K562 (cell line): ENCODE data around the gene GALNT5. TPM values are rescaled to one million over a fixed set of nuclear protein-coding genes. Genes with fewer than 3 reads are reported as not detected.

Experiments
- ATAC-seq: fragments of 200-7000 bp; cut with Tn5 transposase; 3 replicates; pipeline ENCODE4 v1.9.1; 2020; ENCODE audit warnings: moderate library complexity
- BruUV-seq: library from RNA; stranded (reverse); fragments of 400-500 nt; replicated peaks from 2 replicates; lab custom pipeline; 2021; lab: Mats Ljungman, UMichigan
- CTCF ChIA-PET: fragments of 300-600 bp; formaldehyde crosslinking; extraction: SDS; loops from one replicate; lab custom pipeline; 2021; ENCODE audit warnings: low intra/inter-chr PET ratio; lab: Yijun Ruan, JAX
- POLR2A ChIA-PET: fragments of 300-600, 350-650 bp; sonication (Branson Sonifier 250); formaldehyde crosslinking; extraction: SDS; loops from one replicate; lab custom pipeline; 2021; ENCODE audit warnings: antibody characterized with exemption, inconsistent platforms; lab: Yijun Ruan, JAX
- DNase-seq, 4 experiments: peaks; one replicate each; pipeline versions ENCODE4 v3.0.0 to v3.0.0-alpha.2; 2011 to 2018; ENCODE audit warnings: low spot score in 3 of 4, mixed read lengths in 3 of 4; ENCODE audit errors: extremely low read depth in 1 of 4
- FAIRE-seq: peaks from 2 replicates; lab custom pipeline; 2011; peaks lifted over from hg19 to GRCh38; lab: Jason Lieb, UNC
- H2AFZ ChIP-seq: 2 replicates; pipeline ENCODE4 v1.6.0; 2011; ENCODE audit warnings: low read depth, low read length, control low read depth, inconsistent platforms
- H3K27ac ChIP-seq: fragments of 200-600 bp; 3 replicates; pipeline ENCODE4 v1.8.0; 2011; ENCODE audit warnings: low read depth, mild to moderate bottlenecking, control low read depth, inconsistent platforms, low read length, moderate library complexity, mixed read lengths; ENCODE audit errors: extremely low read depth
- H3K27me3 ChIP-seq, 2 experiments: fragments of 300-600 bp in 1 of 2; 2 replicates in 1 of 2; 3 replicates in 1 of 2; pipeline versions ENCODE4 v1.6.0 to v1.8.0; 2011; ENCODE audit warnings: inconsistent platforms in 2 of 2, low read length in 2 of 2, mild to moderate bottlenecking in 1 of 2, mixed read lengths in 1 of 2, moderate library complexity in 1 of 2; ENCODE audit not compliant: control insufficient read depth in 2 of 2, insufficient read depth in 2 of 2
- H3K36me3 ChIP-seq: fragments of 300-600 bp; 3 replicates; pipeline ENCODE4 v1.8.0; 2011; ENCODE audit warnings: mild to moderate bottlenecking, low read length, inconsistent platforms; ENCODE audit not compliant: control insufficient read depth, insufficient read depth
- H3K4me1 ChIP-seq, 2 experiments: fragments of 200-600 bp in 1 of 2; replicated peaks in 1 of 2; 2 replicates in 1 of 2; 3 replicates in 1 of 2; pipeline versions ENCODE4 v1.5.1 to v1.8.0; 2011; ENCODE audit warnings: inconsistent platforms in 2 of 2, low read length in 2 of 2, mild to moderate bottlenecking in 1 of 2, mixed read lengths in 1 of 2, moderate library complexity in 1 of 2; ENCODE audit not compliant: control insufficient read depth in 2 of 2, insufficient read depth in 2 of 2
- H3K4me2 ChIP-seq: 2 replicates; pipeline ENCODE4 v1.6.1; 2011; ENCODE audit warnings: low read length, control low read depth, inconsistent platforms, mixed read lengths; ENCODE audit not compliant: insufficient read depth
- H3K4me3 ChIP-seq: fragments of 200-600 bp; sonication (generic), shearing (Covaris generic); 2 replicates; pipeline ENCODE4 v1.5.1; 2016; ENCODE audit warnings: control low read depth, inconsistent platforms
- H3K79me2 ChIP-seq: fragments of 200-600 bp; 3 replicates; pipeline ENCODE4 v1.8.0; 2011; ENCODE audit warnings: low read length, inconsistent platforms; ENCODE audit not compliant: control insufficient read depth, insufficient read depth
- H3K9ac ChIP-seq, 2 experiments: 2 replicates each; pipeline versions ENCODE4 v1.6.0 to v1.6.1; 2011; ENCODE audit warnings: low read depth in 2 of 2, low read length in 2 of 2, control low read depth in 1 of 2, inconsistent platforms in 1 of 2, mild to moderate bottlenecking in 1 of 2, mixed read lengths in 1 of 2; ENCODE audit not compliant: insufficient read depth in 1 of 2
- H3K9me1 ChIP-seq: one replicate; pipeline ENCODE4 v1.6.0; 2011; ENCODE audit warnings: inconsistent platforms, mild to moderate bottlenecking, low read length, moderate library complexity; ENCODE audit not compliant: control insufficient read depth, insufficient read depth
- H3K9me3 ChIP-seq: replicated peaks from 2 replicates; pipeline ENCODE4 v1.5.1; 2011; ENCODE audit warnings: low read depth, low read length, inconsistent platforms; ENCODE audit not compliant: control insufficient read depth, insufficient read depth
- H4K20me1 ChIP-seq: replicated peaks from 2 replicates; pipeline ENCODE4 v1.6.1; 2011; ENCODE audit warnings: low read length, inconsistent platforms, mixed read lengths; ENCODE audit not compliant: control insufficient read depth, insufficient read depth
- GABPB1 ChIP-seq: sonication (generic); formaldehyde crosslinking; IDR thresholded peaks from 2 replicates; pipeline ENCODE4 v1.8.0; 2022; ENCODE audit warnings: mild to moderate bottlenecking, missing genetic modification reagents
- KLF16 ChIP-seq: IDR thresholded peaks from 2 replicates; pipeline ENCODE4 v1.6.1; 2016; ENCODE audit warnings: antibody characterized with exemption
- RAD21 ChIP-seq, 2 experiments: fragments of 250-450 bp in 1 of 2; fragments of 450-650 bp in 1 of 2; sonication (Bioruptor Pico) in 1 of 2; formaldehyde crosslinking in 1 of 2; IDR thresholded peaks in 1 of 2; conservative IDR thresholded peaks in 1 of 2; 2 replicates each; pipeline versions ENCODE4 v1.4.0 to v1.8.0; 2020 to 2022; ENCODE audit warnings: mild to moderate bottlenecking in 2 of 2, moderate library complexity in 1 of 2
- SRF ChIP-seq, 2 experiments: fragments of 250-450, 450-650 bp in 1 of 2; sonication (Bioruptor Pico) in 1 of 2; sonication (generic) in 1 of 2; formaldehyde crosslinking; IDR thresholded peaks; 2 replicates each; pipeline versions ENCODE4 v1.5.0 to v1.5.1; 2020 to 2022; ENCODE audit warnings: mild to moderate bottlenecking in 1 of 2, missing genetic modification reagents in 1 of 2
- WGBS: fragments of 100-300 bp; shearing (Covaris generic); methylation state at CpG from one replicate; pipeline ENCODE4 v1.1.6; 2016; ENCODE audit warnings: low coverage, mixed read lengths; ENCODE audit not compliant: insufficient coverage; ENCODE audit errors: missing lambda C conversion rate; 5-methylcytosine and 5-hydroxymethylcytosine counted together
- in situ Hi-C: fragments of 300-500 bp; cut with MboI; formaldehyde crosslinking; loops from 4 replicates; pipeline ENCODE4 v1.15.0; 2018; ENCODE audit warnings: inconsistent platforms, mixed read lengths
- intact Hi-C: fragments of 100-400 bp; cut with micrococcal nuclease; formaldehyde crosslinking; loops from 2 replicates; pipeline ENCODE4 v1.14.2; 2022
- polyA plus RNA-seq, 8 experiments: library from polyadenylated mRNA; depleted of rRNA in 4 of 8; stranded (reverse) in 5 of 8; unstranded in 3 of 8; fragments of >200 nt; fragmentation: Nextera tagmentation in 2 of 8; fragmentation: Illumina TruSeq in 1 of 8; extraction: Ambion mirVana in 2 of 8; extraction: Trizol in 1 of 8; gene quantifications; 2 replicates each; pipeline versions ENCODE4 v1.2.1 to v1.2.3, GENCODE V29; 2011 to 2014; ENCODE audit warnings: inconsistent platforms in 1 of 8, missing spikeins in 1 of 8
- total RNA-seq, 7 experiments: library from RNA; depleted of rRNA in 6 of 7; stranded (reverse); fragments of >200 nt in 6 of 7; fragmentation: Illumina TruSeq in 2 of 7; extraction: Trizol in 2 of 7; gene quantifications; 2 replicates each; pipeline versions ENCODE4 v1.2.1 to v1.2.3, GENCODE V29; 2011 to 2021; ENCODE audit warnings: low replicate concordance in 1 of 7
- TF ChIP-seq, protein P1 (sequence below), 3 experiments: IDR thresholded peaks in 2 of 3; conservative IDR thresholded peaks in 1 of 3; 2 replicates each; pipeline ENCODE4 v1.5.1; 2011 to 2012; ENCODE audit warnings: low read length in 3 of 3, mild to moderate bottlenecking in 3 of 3, control low read depth in 2 of 3, improper control_type of control experiment in 1 of 3, inconsistent platforms in 1 of 3, low read depth in 1 of 3, mixed read lengths in 1 of 3, moderate library complexity in 1 of 3; ENCODE audit not compliant: insufficient read depth in 2 of 3
- TF ChIP-seq, protein P2 (sequence below): IDR thresholded peaks from 2 replicates; pipeline ENCODE4 v1.6.1; 2011; ENCODE audit warnings: borderline replicate concordance, low read depth, mild to moderate bottlenecking, moderate library complexity, low read length; ENCODE audit not compliant: insufficient read depth, poor library complexity, severe bottlenecking

The GALNT5 gene
- total and polyA plus RNA-seq, 9 of the 15 experiments (the other 6 are each of a cell fraction or from before 2014, with no cell fraction given): 21.6 to 73.0 (median 54.7) TPM

DNA sequence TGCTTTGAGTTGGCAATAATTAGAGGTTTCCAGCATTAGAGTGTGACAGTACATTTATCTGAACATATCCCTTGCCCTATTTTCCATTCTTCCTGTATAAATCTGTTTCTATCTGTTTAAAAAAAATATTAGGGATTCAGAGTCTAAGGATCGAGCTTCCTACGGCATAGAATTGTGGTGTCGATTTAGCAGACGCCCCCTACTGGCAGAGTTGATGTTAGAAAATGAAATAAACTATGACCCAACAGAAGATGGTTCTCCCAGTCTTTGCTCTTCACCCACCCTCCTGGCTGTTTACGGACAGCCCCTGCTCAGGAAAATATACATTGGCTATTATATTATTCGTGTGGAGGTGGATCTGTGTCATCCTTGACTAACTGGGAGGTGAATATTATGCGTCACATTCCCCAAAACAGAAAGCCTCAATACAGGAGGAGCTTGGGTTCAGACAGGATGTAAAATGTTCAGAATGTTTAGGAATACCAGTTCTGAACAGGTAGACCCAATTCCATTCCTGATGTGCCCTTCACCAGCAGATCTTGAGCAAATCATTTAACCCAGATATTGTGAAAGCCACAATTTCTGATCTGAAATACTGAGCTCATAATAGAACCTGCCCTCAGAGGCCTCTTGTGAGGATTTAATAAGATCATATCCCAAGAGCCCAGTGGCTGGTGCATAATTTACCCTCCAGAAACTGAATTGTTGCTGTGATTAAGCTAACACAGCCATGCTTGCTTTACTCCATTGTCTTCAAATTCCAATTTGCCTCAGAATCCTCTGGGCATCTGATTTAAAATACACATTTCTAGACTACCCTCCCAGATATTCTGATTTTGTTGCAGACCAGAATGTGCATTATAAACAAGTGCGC, 78.9 kb downstream of the GALNT5 start:
- Histone ChIP-seq H3K4me2 (no peak overlapping the region), H3K9me3 (no peaks in the 10 kb centered on the region), H3K9me1 (no peaks in the 10 kb centered on the region), H3K4me1 (no peaks in the 10 kb centered on the region), H2AFZ (peak overlapping the region; percentile 53), H3K36me3 (no peaks in the 10 kb centered on the region), H3K27me3 (0 out of 5 replicates have a peak, but pooled peaks cover 0 to 3% of the 10 kb centered on the region in 2 experiments), H4K20me1 (no peaks in the 10 kb centered on the region), H3K27ac (no peak overlapping the region), H3K79me2 (no peaks in the 10 kb centered on the region), H3K9ac (no peak overlapping the region), H3K4me3 (no peak overlapping the region)
- peak; percentile 90 for ATAC-seq
- in situ Hi-C loops (loop anchor here (25.0 kb wide), 1 partner anchor 676 kb away; no protein-coding TSS in a partner anchor), intact Hi-C loops (loop anchor here (1.0 kb wide), 1 partner anchor 34 kb away; no protein-coding TSS in a partner anchor)
- peak; percentile 40 for FAIRE-seq
- ChIA-PET CTCF (interaction anchor here (0.5 to 1.4 kb wide), 3 partner anchors 12 to 34 kb away, joined by 3 to 11 read pairs (median 3); no protein-coding TSS in a partner anchor), POLR2A (interaction anchor here (0.6 to 2.5 kb wide), 12 partner anchors 9 to 1435 kb away, joined by 3 to 9 read pairs (median 3); no protein-coding TSS in a partner anchor)
- BruUV-seq: no TSS peak
- peak; percentile 53 to 77 (median 68) for DNase-seq
- WGBS: 3% methylated on average over 8 of the region's 8 CpGs
- TF ChIP-seq, protein P1, sequence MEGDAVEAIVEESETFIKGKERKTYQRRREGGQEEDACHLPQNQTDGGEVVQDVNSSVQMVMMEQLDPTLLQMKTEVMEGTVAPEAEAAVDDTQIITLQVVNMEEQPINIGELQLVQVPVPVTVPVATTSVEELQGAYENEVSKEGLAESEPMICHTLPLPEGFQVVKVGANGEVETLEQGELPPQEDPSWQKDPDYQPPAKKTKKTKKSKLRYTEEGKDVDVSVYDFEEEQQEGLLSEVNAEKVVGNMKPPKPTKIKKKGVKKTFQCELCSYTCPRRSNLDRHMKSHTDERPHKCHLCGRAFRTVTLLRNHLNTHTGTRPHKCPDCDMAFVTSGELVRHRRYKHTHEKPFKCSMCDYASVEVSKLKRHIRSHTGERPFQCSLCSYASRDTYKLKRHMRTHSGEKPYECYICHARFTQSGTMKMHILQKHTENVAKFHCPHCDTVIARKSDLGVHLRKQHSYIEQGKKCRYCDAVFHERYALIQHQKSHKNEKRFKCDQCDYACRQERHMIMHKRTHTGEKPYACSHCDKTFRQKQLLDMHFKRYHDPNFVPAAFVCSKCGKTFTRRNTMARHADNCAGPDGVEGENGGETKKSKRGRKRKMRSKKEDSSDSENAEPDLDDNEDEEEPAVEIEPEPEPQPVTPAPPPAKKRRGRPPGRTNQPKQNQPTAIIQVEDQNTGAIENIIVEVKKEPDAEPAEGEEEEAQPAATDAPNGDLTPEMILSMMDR (IDR thresholded peaks at IDR 0.05 in 2 of 3, conservative IDR thresholded peaks at IDR 0.05 in 1 of 3; ENCODE audit: insufficient read depth in 2 of 3, low read depth in 1 of 3, low read length in 3 of 3): peak; percentile 58 to 79 (median 74); a peak in 5 of 6 replicates
- TF ChIP-seq, protein P2, sequence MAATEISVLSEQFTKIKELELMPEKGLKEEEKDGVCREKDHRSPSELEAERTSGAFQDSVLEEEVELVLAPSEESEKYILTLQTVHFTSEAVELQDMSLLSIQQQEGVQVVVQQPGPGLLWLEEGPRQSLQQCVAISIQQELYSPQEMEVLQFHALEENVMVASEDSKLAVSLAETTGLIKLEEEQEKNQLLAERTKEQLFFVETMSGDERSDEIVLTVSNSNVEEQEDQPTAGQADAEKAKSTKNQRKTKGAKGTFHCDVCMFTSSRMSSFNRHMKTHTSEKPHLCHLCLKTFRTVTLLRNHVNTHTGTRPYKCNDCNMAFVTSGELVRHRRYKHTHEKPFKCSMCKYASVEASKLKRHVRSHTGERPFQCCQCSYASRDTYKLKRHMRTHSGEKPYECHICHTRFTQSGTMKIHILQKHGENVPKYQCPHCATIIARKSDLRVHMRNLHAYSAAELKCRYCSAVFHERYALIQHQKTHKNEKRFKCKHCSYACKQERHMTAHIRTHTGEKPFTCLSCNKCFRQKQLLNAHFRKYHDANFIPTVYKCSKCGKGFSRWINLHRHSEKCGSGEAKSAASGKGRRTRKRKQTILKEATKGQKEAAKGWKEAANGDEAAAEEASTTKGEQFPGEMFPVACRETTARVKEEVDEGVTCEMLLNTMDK: peak; percentile 27
- no peak for TF ChIP-seq GABPB1 (CRISPR knock-in tag)
- no peak for TF ChIP-seq SRF (CRISPR knock-in tag; IDR thresholded peaks at IDR 0.05)
- TF ChIP-seq RAD21 (CRISPR knock-in tag; conservative IDR thresholded peaks at IDR 0.05 in 1 of 2, IDR thresholded peaks at IDR 0.05 in 1 of 2): peak; percentile 38 to 60; a peak in 3 of 4 replicates
- peak; percentile 33; the same call in 1 of the 2 replicates for TF ChIP-seq KLF16
